K562 (cell line): ENCODE results near the gene LMLN. TPM values are rescaled to one million over a fixed set of nuclear protein-coding genes. Genes with fewer than 3 reads are reported as not detected.
A peak's percentile ranks its signal among the peaks of the same experiment; 100 is the strongest.

Source experiments
- ARHGAP35 ChIP-seq: fragments of 450-650 bp; IDR thresholded peaks from 2 replicates; pipeline ENCODE4 v1.6.1; 2018; ENCODE audit not compliant: partially characterized antibody
- ARID2 ChIP-seq: fragments of 450-650 bp; IDR thresholded peaks from 2 replicates; pipeline ENCODE4 v1.6.1; 2017; ENCODE audit warnings: antibody characterized with exemption, mild to moderate bottlenecking
- CBFB ChIP-seq: sonication (generic); formaldehyde crosslinking; IDR thresholded peaks from 2 replicates; pipeline ENCODE4 v1.4.0; 2020; ENCODE audit warnings: mild to moderate bottlenecking, missing genetic modification reagents
- CBX1 ChIP-seq: sonication (generic); IDR thresholded peaks from 2 replicates; pipeline ENCODE4 v1.6.1; 2016; ENCODE audit warnings: antibody characterized with exemption, low read depth, mild to moderate bottlenecking
- CREB1 ChIP-seq, 2 experiments: sonication (generic) in 1 of 2; formaldehyde crosslinking in 1 of 2; IDR thresholded peaks; 2 replicates each; pipeline versions ENCODE4 v1.6.1 to v1.8.0; 2012 to 2022; ENCODE audit warnings: inconsistent platforms in 1 of 2, mild to moderate bottlenecking in 1 of 2, missing genetic modification reagents in 1 of 2, moderate library complexity in 1 of 2
- EP400 ChIP-seq: fragments of 450-650 bp; IDR thresholded peaks from 2 replicates; pipeline ENCODE4 v1.6.1; 2017; ENCODE audit warnings: antibody characterized with exemption, mild to moderate bottlenecking, moderate library complexity
- GABPB2 ChIP-seq: fragments of 250-450 bp; sonication (Bioruptor Pico); conservative IDR thresholded peaks from 2 replicates; pipeline ENCODE4 v1.5.1; 2021; ENCODE audit warnings: mild to moderate bottlenecking
- HDGF ChIP-seq: fragments of 450-650 bp; IDR thresholded peaks from 2 replicates; pipeline ENCODE4 v1.6.1; 2016
- KLF1 ChIP-seq: fragments of 450-650 bp; IDR thresholded peaks from 2 replicates; pipeline ENCODE4 v1.6.1; 2016; ENCODE audit warnings: missing genetic modification characterization, missing compliant biosample characterization
- MBD1 ChIP-seq: fragments of 250-450 bp; sonication (Bioruptor Pico); IDR thresholded peaks from 2 replicates; pipeline ENCODE4 v1.8.0; 2022; ENCODE audit warnings: inconsistent platforms
- MEF2A ChIP-seq: IDR thresholded peaks from 2 replicates; pipeline ENCODE4 v1.6.1; 2011; ENCODE audit warnings: low read depth, mild to moderate bottlenecking, low read length, moderate library complexity; ENCODE audit not compliant: control insufficient read depth
- MXD1 ChIP-seq: fragments of 250-450 bp; sonication (Bioruptor Pico); IDR thresholded peaks from 2 replicates; pipeline ENCODE4 v1.8.0; 2021; ENCODE audit warnings: borderline replicate concordance, mild to moderate bottlenecking, moderate library complexity; ENCODE audit not compliant: poor library complexity, severe bottlenecking
- MYBL2 ChIP-seq, 2 experiments: fragments of 450-650 bp in 1 of 2; sonication (generic) in 1 of 2; formaldehyde crosslinking in 1 of 2; IDR thresholded peaks; 2 replicates each; pipeline versions ENCODE4 v1.6.1 to v1.8.1; 2017 to 2022; ENCODE audit warnings: borderline replicate concordance in 1 of 2, inconsistent platforms in 1 of 2, low read depth in 1 of 2, mild to moderate bottlenecking in 1 of 2, missing genetic modification reagents in 1 of 2, moderate library complexity in 1 of 2
- POLR2AphosphoS2 ChIP-seq: IDR thresholded peaks from 2 replicates; pipeline ENCODE4 v1.6.1; 2012; ENCODE audit warnings: low read length, improper control_type of control experiment
- RB1 ChIP-seq: fragments of 450-650 bp; IDR thresholded peaks from 2 replicates; pipeline ENCODE4 v1.6.1; 2017; ENCODE audit warnings: low read depth, mild to moderate bottlenecking
- SMAD3 ChIP-seq: fragments of 450-650 bp; formaldehyde crosslinking; conservative IDR thresholded peaks from 2 replicates; pipeline ENCODE4 v1.4.0; 2020; ENCODE audit warnings: mild to moderate bottlenecking
- SMC3 ChIP-seq: conservative IDR thresholded peaks from 2 replicates; pipeline ENCODE4 v1.6.1; 2011; ENCODE audit warnings: low read depth, low read length, improper control_type of control experiment; ENCODE audit not compliant: insufficient read depth
- TARDBP ChIP-seq: fragments of 450-650 bp; IDR thresholded peaks from 2 replicates; pipeline ENCODE4 v1.6.1; 2016
- TEAD2 ChIP-seq: fragments of 450-650 bp; IDR thresholded peaks from 2 replicates; pipeline ENCODE4 v1.6.1; 2016; ENCODE audit warnings: missing genetic modification characterization, control low read depth, missing compliant biosample characterization
- ZFX ChIP-seq: sonication (generic); formaldehyde crosslinking; IDR thresholded peaks from 2 replicates; pipeline ENCODE4 v1.8.0; 2022; ENCODE audit warnings: mild to moderate bottlenecking, missing genetic modification reagents, moderate library complexity
- ZNF316 ChIP-seq: fragments of 450-650 bp; IDR thresholded peaks from 2 replicates; pipeline ENCODE4 v1.6.1; 2016
- ZNF431 ChIP-seq: sonication (generic); formaldehyde crosslinking; IDR thresholded peaks from 2 replicates; pipeline ENCODE4 v1.8.0; 2022; ENCODE audit warnings: mild to moderate bottlenecking, missing genetic modification reagents
- ZNF445 ChIP-seq: fragments of 250-450 bp; sonication (Bioruptor Pico); IDR thresholded peaks from 2 replicates; pipeline ENCODE4 v1.4.0; 2020; ENCODE audit warnings: low read depth, mild to moderate bottlenecking, moderate library complexity
- polyA plus RNA-seq, 8 experiments: library from polyadenylated mRNA; depleted of rRNA in 4 of 8; stranded (reverse) in 5 of 8; unstranded in 3 of 8; fragments of >200 nt; fragmentation: Nextera tagmentation in 2 of 8; fragmentation: Illumina TruSeq in 1 of 8; extraction: Ambion mirVana in 2 of 8; extraction: Trizol in 1 of 8; gene quantifications; 2 replicates each; pipeline versions ENCODE4 v1.2.1 to v1.2.3, GENCODE V29; 2011 to 2014; ENCODE audit warnings: inconsistent platforms in 1 of 8, missing spikeins in 1 of 8
- total RNA-seq, 7 experiments: library from RNA; depleted of rRNA in 6 of 7; stranded (reverse); fragments of >200 nt in 6 of 7; fragmentation: Illumina TruSeq in 2 of 7; extraction: Trizol in 2 of 7; gene quantifications; 2 replicates each; pipeline versions ENCODE4 v1.2.1 to v1.2.3, GENCODE V29; 2011 to 2021; ENCODE audit warnings: low replicate concordance in 1 of 7
- TF ChIP-seq, protein P1 (sequence below), 2 experiments: fragments of 450-650 bp in 1 of 2; sonication (generic) in 1 of 2; formaldehyde crosslinking in 1 of 2; IDR thresholded peaks in 1 of 2; conservative IDR thresholded peaks in 1 of 2; 2 replicates each; pipeline versions ENCODE4 v1.6.1 to v1.8.1; 2016 to 2023; ENCODE audit warnings: mild to moderate bottlenecking in 2 of 2, moderate library complexity in 2 of 2, inconsistent platforms in 1 of 2, missing genetic modification reagents in 1 of 2

Gene LMLN
- total and polyA plus RNA-seq, 9 of the 15 experiments (the other 6 are each of a cell fraction or from before 2014, with no cell fraction given): 2.2 to 15.9 (median 6.9) TPM

- TF ChIP-seq SMC3: 0 out of 2 replicates have a peak, but pooled peaks have one; percentile 29
- TF ChIP-seq MYBL2 (IDR thresholded peaks at IDR 0.05; ENCODE audit: low read depth): no peak
- no peak for TF ChIP-seq MYBL2 (CRISPR knock-in tag; IDR thresholded peaks at IDR 0.05; ENCODE audit: borderline replicate concordance)
- TF ChIP-seq, protein P1, sequence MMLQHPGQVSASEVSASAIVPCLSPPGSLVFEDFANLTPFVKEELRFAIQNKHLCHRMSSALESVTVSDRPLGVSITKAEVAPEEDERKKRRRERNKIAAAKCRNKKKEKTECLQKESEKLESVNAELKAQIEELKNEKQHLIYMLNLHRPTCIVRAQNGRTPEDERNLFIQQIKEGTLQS (IDR thresholded peaks at IDR 0.05): no peak; the same call in 1 of the 2 replicates
- TF ChIP-seq, protein P1 (CRISPR knock-in tag; conservative IDR thresholded peaks at IDR 0.05): 0 out of 2 replicates have a peak, but pooled peaks have one; percentile 31
- TF ChIP-seq ARID2: no peak
- peak; percentile 86; the same call in 1 of the 2 replicates for TF ChIP-seq POLR2AphosphoS2
- TF ChIP-seq GABPB2: no peak
- TF ChIP-seq KLF1 (tag): no peak
- peak; percentile 26; the same call in 1 of the 2 replicates for TF ChIP-seq ZNF316
- peak; percentile 58 for TF ChIP-seq RB1
- TF ChIP-seq MEF2A: 0 out of 2 replicates have a peak, but pooled peaks have one; percentile 3
- TF ChIP-seq HDGF: no peak
- TF ChIP-seq CBX1: no peak
- no peak for TF ChIP-seq ARHGAP35
- TF ChIP-seq MBD1: no peak
- peak; percentile 30; the same call in 1 of the 2 replicates for TF ChIP-seq ZNF431 (CRISPR knock-in tag)
- peak; percentile 98 for TF ChIP-seq EP400
- TF ChIP-seq CREB1 (IDR thresholded peaks at IDR 0.05): peak; percentile 8; the same call in 1 of the 2 replicates
- no peak; the same call in 1 of the 2 replicates for TF ChIP-seq CREB1 (CRISPR knock-in tag; IDR thresholded peaks at IDR 0.05)
- TF ChIP-seq SMAD3: no peak; the same call in 1 of the 2 replicates
- TF ChIP-seq CBFB (CRISPR knock-in tag): no peak
- TF ChIP-seq ZNF445 (CRISPR knock-in tag): no peak
- TF ChIP-seq TEAD2 (tag): no peak
- peak; percentile 84 for TF ChIP-seq ZFX (CRISPR knock-in tag)
- TF ChIP-seq TARDBP: no peak; the same call in 1 of the 2 replicates
- no peak for TF ChIP-seq MXD1 (CRISPR knock-in tag)
Observed at GRCh38 chr3:197949778-197950676, 10.0 kb upstream of the LMLN start, which contains the start of gene RPL35A (continued).
